Keratinocyte (primary cell): ENCODE measurements around the gene TENT4B. TPM values are rescaled to one million over a fixed set of nuclear protein-coding genes. Genes with fewer than 3 reads are reported as not detected.

Experiments
- DNase-seq: peaks from one replicate; pipeline ENCODE4 v3.0.0-alpha.2; 2011; ENCODE audit warnings: low read depth, missing footprints, low spot score
- FAIRE-seq: peaks from 2 replicates; lab custom pipeline; 2011; peaks lifted over from hg19 to GRCh38; lab: Jason Lieb, UNC
- H2AFZ ChIP-seq: 2 replicates; pipeline ENCODE4 v1.6.0; 2012; ENCODE audit warnings: low read length, control low read depth, inconsistent platforms; ENCODE audit not compliant: control insufficient read depth
- H3K27ac ChIP-seq: 2 replicates; pipeline ENCODE4 v1.5.1; 2011; ENCODE audit warnings: low read length; ENCODE audit not compliant: control insufficient read depth, insufficient read depth
- H3K27me3 ChIP-seq: 3 replicates; pipeline ENCODE4 v1.6.0; 2011; ENCODE audit warnings: low read length; ENCODE audit not compliant: control insufficient read depth, insufficient read depth; ENCODE audit errors: extremely low read depth
- H3K36me3 ChIP-seq, 2 experiments: 2 replicates in 1 of 2; 3 replicates in 1 of 2; pipeline ENCODE4 v1.5.1; 2011; ENCODE audit warnings: low read length in 2 of 2, mild to moderate bottlenecking in 1 of 2; ENCODE audit not compliant: control insufficient read depth in 2 of 2, insufficient read depth in 2 of 2; ENCODE audit errors: extremely low read depth in 1 of 2
- H3K4me1 ChIP-seq: 3 replicates; pipeline ENCODE4 v1.5.1; 2011; ENCODE audit warnings: low read length; ENCODE audit not compliant: control insufficient read depth, insufficient read depth; ENCODE audit errors: extremely low read depth
- H3K4me2 ChIP-seq: 3 replicates; pipeline ENCODE4 v1.6.0; 2011; ENCODE audit warnings: low read depth, low read length; ENCODE audit not compliant: control insufficient read depth, insufficient read depth; ENCODE audit errors: extremely low read depth
- H3K4me3 ChIP-seq, 3 experiments: fragments of 200-600 bp in 1 of 3; sonication (generic) in 1 of 3; 2 replicates in 2 of 3; 3 replicates in 1 of 3; pipeline ENCODE4 v1.5.1; 2011 to 2016; ENCODE audit warnings: low read length in 3 of 3, mild to moderate bottlenecking in 3 of 3, control low read depth in 2 of 3, inconsistent platforms in 1 of 3, low read depth in 1 of 3, mixed read lengths in 1 of 3, mixed run types in 1 of 3, moderate library complexity in 1 of 3; ENCODE audit not compliant: control insufficient read depth in 2 of 3, insufficient read depth in 2 of 3; ENCODE audit errors: extremely low read depth in 1 of 3
- H3K79me2 ChIP-seq: 2 replicates; pipeline ENCODE4 v1.6.0; 2012; ENCODE audit warnings: low read length; ENCODE audit not compliant: control insufficient read depth, insufficient read depth
- H3K9ac ChIP-seq: 3 replicates; pipeline ENCODE4 v1.6.0; 2011; ENCODE audit warnings: low read length; ENCODE audit not compliant: control insufficient read depth, insufficient read depth; ENCODE audit errors: extremely low read depth
- H3K9me1 ChIP-seq: 3 replicates; pipeline ENCODE4 v1.6.0; 2011; ENCODE audit warnings: low read length; ENCODE audit not compliant: control insufficient read depth, insufficient read depth; ENCODE audit errors: extremely low read depth
- H3K9me3 ChIP-seq: 2 replicates; pipeline ENCODE4 v1.5.1; 2012; ENCODE audit warnings: low read depth, low read length; ENCODE audit not compliant: control insufficient read depth
- H4K20me1 ChIP-seq: 3 replicates; pipeline ENCODE4 v1.6.0; 2011; ENCODE audit warnings: low read length; ENCODE audit not compliant: control insufficient read depth, insufficient read depth; ENCODE audit errors: extremely low read depth
- EZH2 ChIP-seq: IDR thresholded peaks from one replicate; pipeline ENCODE4 v1.6.1; 2012; ENCODE audit warnings: inconsistent platforms, mild to moderate bottlenecking, low read length, moderate library complexity
- dilution Hi-C: fragments of 300-500 bp; cut with MboI; formaldehyde crosslinking; loops from one replicate; pipeline ENCODE4 v1.7.0; 2020; ENCODE audit warnings: low sequenced_read_pairs; ENCODE audit not compliant: extremely low pct_ligation_motif_present
- polyA plus RNA-seq, 5 experiments: library from polyadenylated mRNA; depleted of rRNA in 3 of 5; stranded (reverse) in 3 of 5; stranded (forward) in 1 of 5; unstranded in 1 of 5; fragments of >200 nt; gene quantifications; 1 replicate in 1 of 5; 2 replicates in 3 of 5; 3 replicates in 1 of 5; pipeline versions ENCODE4 v1.2.1 to v1.2.3, GENCODE V29; 2011 to 2012; ENCODE audit warnings: missing spikeins in 2 of 5, low read depth in 1 of 5, low replicate concordance in 1 of 5
- TF ChIP-seq, protein P1 (sequence below), 3 experiments: IDR thresholded peaks in 1 of 3; conservative IDR thresholded peaks in 1 of 3; optimal IDR thresholded peaks in 1 of 3; 2 replicates in 2 of 3; 3 replicates in 1 of 3; pipeline versions ENCODE3 to v1.5.1; 2011; ENCODE audit warnings: low read length in 3 of 3, mild to moderate bottlenecking in 3 of 3, moderate library complexity in 2 of 3, control low read depth in 1 of 3, inconsistent platforms in 1 of 3; ENCODE audit not compliant: insufficient read depth in 2 of 3; ENCODE audit errors: extremely low read depth in 1 of 3

TENT4B gene
- polyA plus RNA-seq, 1 donor (not counting 4 experiments of a cell fraction or from before 2014, with no cell fraction given), result 14.8 TPM

DNA sequence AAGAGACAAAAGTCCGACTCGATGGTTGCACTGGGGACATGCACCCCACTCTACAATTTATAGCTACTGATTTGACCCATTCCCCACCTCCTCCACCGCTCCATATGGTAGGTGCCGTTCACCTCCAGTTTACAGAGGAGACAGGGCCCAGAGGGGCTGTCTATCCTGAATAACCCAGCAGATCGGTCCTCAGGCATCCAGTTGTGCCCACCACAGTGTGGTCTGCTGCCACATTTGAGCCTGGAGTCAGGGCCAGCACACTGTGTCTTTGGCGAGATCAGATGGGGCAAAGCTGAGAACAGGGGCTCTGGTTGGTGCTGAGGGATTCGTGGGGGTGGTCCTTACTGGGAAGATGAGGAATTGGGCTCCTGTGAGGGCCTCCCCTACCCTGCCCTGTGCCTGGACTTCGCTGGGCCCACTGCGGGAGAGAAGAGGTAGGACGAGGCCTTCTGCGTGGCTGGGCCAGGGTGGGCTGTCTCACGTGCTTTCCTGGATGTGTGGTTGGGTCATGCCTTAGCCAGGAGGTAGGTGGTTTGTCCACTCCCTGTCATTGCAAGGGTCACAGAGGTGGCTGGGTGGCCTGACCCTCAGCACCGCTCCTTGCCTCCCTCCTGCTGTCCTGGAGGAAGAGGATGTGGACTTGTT is 116.1 kb downstream of the TENT4B start:
- dilution Hi-C loops, result no loop called here

DNA sequence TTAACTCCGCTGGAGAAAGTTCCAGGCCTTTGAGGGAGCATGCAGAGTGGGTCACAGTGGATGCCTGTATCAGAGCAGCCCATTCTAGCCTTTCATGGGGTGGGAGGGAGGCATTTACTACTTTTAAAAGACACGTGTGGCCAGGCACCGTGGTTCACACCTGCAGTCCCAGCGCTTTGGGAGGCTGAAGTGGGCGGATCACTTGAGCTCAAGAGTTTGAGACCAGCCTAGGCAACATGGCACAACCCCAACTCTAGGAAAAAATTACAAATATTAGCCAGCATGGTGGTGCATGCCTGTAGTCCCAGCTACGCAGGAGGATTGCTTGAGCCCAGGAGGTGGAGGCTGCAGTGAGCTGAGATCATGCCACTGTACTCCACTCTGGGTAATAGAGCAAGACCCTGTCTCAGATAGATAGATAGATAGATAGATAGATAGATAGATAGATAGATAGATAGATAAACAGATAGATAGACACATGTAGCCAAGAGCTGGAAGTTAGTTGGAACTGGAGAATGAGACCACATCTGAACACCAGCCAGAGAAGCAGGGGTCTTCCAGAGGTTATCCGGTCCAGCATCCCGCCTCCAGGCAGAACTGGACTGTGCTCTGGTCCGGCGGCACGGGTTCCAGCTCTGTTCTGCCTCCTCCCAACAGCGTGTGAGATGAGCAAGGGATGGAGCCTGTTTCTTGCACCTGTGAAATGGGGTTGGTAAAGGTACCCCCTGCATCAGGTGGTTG is 116.8 kb downstream of the TENT4B start:
- DNase-seq (no peak), FAIRE-seq (no peak)
- H4K20me1 ChIP-seq, result no peaks in the 10 kb centered on the region
- H3K9me1 ChIP-seq, result no peaks in the 10 kb centered on the region
- no peaks in the 10 kb centered on the region for H3K9me3 ChIP-seq
- peaks cover 14% of the 10 kb centered on the region for H3K4me1 ChIP-seq
- H3K27me3 ChIP-seq, result no peaks in the 10 kb centered on the region
- dilution Hi-C loops, result no loop called here
- no peak overlapping the region for H3K4me2 ChIP-seq
- H3K4me3 ChIP-seq, result no peak overlapping the region
- H3K79me2 ChIP-seq, result no peaks in the 10 kb centered on the region
- H3K36me3 ChIP-seq, result no peaks in the 10 kb centered on the region
- H3K9ac ChIP-seq, result no peak overlapping the region
- TF ChIP-seq, protein P1, sequence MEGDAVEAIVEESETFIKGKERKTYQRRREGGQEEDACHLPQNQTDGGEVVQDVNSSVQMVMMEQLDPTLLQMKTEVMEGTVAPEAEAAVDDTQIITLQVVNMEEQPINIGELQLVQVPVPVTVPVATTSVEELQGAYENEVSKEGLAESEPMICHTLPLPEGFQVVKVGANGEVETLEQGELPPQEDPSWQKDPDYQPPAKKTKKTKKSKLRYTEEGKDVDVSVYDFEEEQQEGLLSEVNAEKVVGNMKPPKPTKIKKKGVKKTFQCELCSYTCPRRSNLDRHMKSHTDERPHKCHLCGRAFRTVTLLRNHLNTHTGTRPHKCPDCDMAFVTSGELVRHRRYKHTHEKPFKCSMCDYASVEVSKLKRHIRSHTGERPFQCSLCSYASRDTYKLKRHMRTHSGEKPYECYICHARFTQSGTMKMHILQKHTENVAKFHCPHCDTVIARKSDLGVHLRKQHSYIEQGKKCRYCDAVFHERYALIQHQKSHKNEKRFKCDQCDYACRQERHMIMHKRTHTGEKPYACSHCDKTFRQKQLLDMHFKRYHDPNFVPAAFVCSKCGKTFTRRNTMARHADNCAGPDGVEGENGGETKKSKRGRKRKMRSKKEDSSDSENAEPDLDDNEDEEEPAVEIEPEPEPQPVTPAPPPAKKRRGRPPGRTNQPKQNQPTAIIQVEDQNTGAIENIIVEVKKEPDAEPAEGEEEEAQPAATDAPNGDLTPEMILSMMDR (optimal IDR thresholded peaks at IDR 0.05 in 1 of 3, IDR thresholded peaks at IDR 0.05 in 1 of 3, conservative IDR thresholded peaks at IDR 0.05 in 1 of 3; ENCODE audit: extremely low read depth in 1 of 3, insufficient read depth in 2 of 3, low read length in 3 of 3), result no peak
- no peak for TF ChIP-seq EZH2
- no peak overlapping the region for H2AFZ ChIP-seq
- no peak overlapping the region for H3K27ac ChIP-seq

More for the DNA sequence above, 116.1 kb downstream of the TENT4B start:
- Histone ChIP-seq H3K9me3 (no peaks in the 10 kb centered on the region), H3K27ac (no peak overlapping the region), H4K20me1 (no peaks in the 10 kb centered on the region), H3K4me2 (no peak overlapping the region), H2AFZ (no peak overlapping the region), H3K4me1 (peaks cover 17% of the 10 kb centered on the region), H3K4me3 (no peak overlapping the region), H3K9ac (no peak overlapping the region), H3K79me2 (no peaks in the 10 kb centered on the region), H3K9me1 (no peaks in the 10 kb centered on the region), H3K27me3 (no peaks in the 10 kb centered on the region), H3K36me3 (no peaks in the 10 kb centered on the region)
- no peak for DNase-seq
- TF ChIP-seq, protein P1 (optimal IDR thresholded peaks at IDR 0.05 in 1 of 3, IDR thresholded peaks at IDR 0.05 in 1 of 3, conservative IDR thresholded peaks at IDR 0.05 in 1 of 3; ENCODE audit: extremely low read depth in 1 of 3, insufficient read depth in 2 of 3, low read length in 3 of 3), result no peak
- TF ChIP-seq EZH2, result no peak
- no peak for FAIRE-seq
